Medulla oblongata (tissue), 1 donor: ENCODE measurements around the gene ILRUN.
"Not testable (repeated sequence)": the region's sequence is repeated elsewhere in the genome, so short reads cannot be mapped to it uniquely, and the experiment has no call there.

Experiments used
- DNase-seq: peaks from one replicate; pipeline ENCODE4 v3.0.0-alpha.2; 2015; ENCODE audit errors: extremely low spot score

ILRUN gene

DNA sequence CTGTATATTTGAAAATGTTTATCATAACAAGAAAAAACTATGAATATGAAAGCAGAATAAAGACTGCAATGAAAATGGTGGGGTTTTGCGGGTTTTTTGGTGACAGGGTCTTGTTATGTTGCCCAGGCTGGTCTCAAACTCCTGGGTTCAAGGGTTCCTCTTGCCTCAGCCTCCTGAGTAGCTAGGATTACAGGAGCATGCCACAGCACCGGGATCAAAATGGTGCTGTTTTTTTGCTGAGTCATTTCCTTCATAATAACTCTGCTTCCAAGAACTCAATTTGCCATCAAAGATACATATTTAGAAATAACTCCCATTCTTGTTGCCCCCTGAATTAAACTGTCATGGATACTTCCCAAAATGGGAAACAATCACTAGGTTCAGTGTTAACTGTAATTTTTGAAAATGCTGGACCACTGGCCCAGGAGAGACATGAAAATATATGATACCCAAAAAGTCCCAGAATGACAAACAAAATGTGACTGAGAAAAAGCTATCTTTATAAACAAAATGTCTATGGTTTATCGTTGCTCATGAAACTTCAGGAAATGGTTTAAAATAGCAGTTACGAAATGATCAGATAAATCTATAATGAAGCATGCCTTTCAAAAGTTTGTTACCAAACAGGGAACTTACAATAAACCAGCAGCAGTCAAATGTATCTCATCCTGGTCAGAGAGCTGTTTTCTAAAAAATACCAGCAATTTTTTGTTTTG is 32.2 kb downstream of the ILRUN start:
- DNase-seq: no peak

DNA sequence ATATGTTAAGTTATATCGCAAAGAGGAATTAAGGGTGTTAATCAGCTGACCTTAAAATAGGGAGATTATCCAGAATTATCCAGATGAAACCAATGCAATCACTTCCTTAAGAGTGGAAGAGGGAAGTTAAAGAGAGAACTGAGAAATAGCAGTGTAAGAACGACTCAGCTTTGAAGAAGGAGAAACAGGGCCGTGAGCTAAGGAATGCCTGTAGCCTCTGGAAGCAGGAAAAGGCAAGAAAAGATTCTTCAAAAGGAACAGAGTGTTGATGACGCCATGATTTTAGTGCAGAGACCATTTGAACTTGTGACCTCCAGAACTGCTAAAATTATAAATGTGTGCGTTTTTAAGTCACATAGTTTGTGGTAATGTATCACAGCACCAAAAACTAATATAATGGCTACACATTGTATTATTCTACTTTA is 32.7 kb downstream of the ILRUN start:
- DNase-seq: peak; percentile 46

DNA sequence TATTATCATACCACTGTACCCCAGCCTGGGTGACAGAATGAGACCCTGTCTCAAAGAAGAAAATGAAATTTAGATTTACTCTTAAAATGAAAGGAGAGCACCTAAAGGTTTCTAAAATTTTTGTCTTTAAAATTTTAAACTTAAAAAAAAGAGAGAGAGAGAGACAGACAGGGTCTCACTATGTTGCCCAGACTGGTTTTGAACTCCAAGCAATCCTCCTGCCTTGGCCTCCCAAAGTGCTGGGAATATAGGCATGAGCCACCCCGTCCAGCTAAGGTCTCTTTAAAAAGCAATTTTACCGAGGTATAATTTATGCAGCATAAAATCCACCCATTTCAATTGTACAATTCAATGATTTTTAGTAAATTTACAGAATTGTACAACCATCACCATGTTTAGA is 33.2 kb downstream of the ILRUN start:
- DNase-seq: no peak

DNA sequence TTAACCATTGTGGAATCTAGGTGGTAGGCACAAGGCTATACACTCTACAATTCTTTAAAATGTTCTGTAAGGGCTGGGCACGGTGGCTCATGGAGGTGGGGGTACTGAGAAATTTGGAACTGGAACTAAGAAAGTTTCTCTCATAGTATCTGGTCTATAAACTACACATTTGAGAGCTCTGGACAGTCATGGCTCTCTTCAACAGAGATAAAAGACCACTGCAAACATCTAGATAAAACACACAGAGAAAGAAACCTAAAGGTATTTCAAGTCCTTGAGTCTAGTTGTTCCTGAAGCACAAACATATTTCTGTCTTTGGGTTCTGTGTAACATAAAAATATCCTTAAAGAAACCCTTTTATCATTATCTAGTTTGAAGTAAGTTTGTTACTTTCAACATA is 35.2 kb downstream of the ILRUN start:
- DNase-seq: no peak

DNA sequence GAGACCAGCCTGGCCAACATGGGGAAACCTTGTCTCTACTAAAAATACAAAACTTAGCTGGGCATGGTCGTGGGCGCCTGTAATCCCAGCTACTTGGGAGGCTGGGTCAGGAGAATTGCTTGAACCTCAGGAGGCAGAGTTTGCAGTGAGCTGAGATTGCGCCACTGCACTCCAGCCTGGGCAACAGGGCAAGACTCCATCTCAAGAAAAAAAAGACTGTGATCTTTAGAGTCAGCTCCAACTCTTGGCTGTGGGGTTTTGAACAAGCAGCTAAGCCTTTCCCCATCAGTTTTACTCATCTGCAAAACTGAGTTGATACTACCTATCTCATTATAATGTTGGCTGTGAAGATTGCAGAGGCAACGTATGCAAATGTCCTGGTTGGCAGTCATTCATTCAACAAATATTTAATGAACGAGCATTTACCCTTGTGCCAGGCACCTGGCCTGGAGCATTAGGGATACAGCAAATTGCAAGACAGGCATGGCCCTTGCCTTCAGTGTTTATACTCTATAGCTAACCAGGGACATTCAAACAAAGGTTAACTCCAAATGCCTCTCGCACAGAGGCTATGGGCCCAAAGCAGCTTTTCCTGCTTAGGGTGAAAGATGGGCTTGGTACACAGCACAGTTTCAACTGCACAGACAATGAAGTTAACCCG is 37.8 kb downstream of the ILRUN start:
- DNase-seq: no peak

DNA sequence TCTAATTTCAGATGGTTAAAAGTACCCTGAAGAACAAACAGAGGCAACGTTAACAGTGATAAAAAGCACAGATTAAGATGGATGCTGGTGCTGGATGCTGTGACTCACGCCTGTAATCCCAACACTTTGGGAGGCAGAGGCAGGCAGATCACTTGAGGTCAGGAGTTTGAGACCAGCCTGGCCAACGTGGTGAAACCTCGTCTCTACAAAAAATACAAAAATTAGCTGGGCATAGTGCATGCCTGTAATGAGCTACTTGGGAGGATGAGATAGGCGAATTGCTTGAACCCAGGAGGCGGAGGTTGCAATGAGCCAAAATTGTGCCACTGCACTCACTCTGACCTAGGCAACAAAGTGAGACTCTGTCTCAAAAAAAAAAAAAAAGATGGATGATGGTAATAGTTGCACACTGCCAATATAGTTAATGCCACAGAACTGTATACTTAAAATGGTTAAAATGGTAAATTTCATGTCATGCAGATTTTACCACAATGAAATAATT is 38.5 kb downstream of the ILRUN start:
- not testable (repeated sequence) for DNase-seq

DNA sequence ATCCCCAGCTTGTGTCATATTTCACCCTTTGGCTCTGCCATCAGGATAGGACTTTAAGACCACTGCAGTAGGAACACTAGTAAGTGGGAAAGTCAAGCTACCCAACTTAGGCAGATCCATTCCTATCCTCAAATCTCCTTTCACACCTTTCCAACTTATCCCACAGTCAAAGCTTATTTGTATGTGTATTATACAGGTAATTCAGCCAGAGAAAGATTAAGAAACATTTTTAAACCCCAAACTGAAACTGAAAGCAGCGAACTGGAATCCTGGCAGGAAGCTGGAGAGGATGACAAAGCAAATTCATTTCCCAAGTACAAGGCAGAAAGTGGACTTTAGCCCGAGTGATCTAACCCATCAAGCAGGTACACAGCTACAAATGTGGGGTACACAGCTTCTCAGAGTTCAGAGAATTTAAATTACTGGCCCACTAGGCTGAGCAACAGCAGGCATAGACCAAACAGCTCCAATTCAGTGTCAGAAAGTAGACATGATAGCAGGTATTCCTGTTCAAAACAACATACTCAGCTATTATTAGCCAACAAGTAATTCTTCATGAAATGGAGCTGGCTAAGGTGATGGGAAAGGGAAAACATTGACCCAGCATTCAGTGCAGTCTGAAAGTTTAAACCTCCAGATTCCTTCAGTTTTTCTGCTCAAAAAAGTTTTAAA is 39.1 kb downstream of the ILRUN start:
- DNase-seq: peak; percentile 86

DNA sequence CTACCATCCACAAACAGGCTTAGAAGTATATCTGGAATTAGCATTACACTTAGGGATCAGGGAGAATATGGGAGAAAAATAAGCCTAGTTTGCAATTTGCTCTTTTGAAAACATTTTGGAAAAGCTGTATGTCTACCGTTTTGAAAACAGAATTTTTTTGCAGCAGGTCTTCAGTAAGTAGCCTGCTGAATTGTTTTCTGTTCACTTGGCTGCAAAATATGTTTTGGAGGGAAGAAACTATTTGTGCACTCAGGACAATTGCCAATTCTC is 39.6 kb downstream of the ILRUN start:
- DNase-seq: no peak

DNA sequence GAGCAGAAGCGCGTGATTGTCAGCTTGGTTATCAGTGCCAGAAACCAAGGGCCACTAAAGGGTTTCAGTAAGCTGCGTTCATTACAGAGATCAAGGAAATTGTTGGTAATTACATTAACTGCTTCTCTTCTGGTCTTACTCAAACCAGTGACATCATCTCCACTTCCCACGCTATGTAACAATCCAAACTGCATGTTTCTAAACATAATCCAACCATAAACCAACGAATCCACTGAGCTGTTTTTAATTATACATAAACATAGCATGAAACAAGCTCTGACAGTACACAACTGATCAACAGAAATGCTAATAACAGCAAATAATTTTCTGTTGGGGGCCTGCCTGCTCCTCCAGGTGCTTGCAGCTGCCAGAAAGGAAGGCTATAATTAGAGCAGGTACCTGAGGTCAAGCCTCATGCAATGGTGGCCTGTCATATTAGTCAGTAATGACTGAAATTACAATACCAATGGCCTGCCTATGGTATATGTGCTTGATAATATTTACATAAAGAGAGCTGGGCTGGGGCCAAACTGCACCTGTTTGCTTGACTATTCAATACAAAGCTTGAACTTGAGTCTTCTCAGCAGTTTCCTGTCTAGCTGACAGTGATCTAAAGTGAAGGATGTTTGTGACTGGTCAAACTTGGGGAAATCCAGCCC is 40.1 kb downstream of the ILRUN start:
- DNase-seq: peak; percentile 65

DNA sequence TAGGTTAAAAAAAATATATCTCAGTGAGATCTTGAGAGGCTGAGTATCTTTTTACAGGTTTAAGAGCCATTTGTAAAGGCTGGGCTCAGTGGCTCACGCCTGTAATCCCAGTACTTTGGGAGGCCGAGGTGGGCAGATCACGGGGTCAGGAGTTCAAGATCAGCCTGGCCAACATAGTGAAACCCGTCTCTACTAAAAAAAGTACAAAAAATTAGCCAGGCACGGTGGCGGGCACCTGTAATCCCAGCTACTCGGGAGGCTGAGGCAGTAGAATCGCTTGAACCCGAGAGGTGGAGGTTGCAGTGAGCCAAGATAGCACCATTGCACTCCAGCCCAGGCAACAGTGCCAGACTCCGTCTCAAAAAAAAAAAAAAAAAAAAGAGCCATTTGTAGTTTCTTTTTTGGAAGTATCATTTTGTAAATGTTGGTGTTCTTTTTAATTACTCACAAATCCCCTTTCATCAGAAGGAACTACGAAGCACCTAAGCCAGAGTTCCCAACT is 40.6 kb downstream of the ILRUN start:
- not testable (repeated sequence) for DNase-seq

DNA sequence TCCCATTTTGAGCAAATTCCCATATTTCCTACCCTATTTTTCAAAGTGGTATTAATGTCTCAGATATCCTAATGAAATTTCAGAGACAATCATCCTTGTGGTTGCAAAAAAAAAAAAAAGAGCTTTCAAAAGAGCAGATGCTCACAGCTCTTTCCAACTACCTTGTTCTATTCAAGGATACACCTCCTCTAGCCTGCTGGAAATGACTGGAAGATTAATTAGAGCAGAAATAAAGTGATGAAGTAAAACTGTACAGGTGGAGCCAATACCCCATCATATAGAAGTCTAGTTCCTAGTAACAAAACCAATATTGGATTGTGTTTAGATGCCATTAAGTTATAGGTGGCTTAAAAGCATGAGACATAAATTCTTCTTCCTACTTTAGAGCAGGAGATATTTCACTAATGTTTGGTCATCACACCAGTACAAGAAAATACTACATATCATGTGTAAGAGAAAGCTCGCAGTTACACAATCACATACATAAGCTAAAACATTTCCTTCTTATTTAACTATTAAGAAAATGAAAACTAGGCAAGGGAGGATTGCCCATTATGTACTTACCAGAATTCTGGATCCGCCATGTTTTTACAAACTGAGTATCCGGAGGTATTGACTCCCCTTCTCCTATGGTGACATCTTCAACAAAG is 42.4 kb downstream of the ILRUN start:
- no peak for DNase-seq

DNA sequence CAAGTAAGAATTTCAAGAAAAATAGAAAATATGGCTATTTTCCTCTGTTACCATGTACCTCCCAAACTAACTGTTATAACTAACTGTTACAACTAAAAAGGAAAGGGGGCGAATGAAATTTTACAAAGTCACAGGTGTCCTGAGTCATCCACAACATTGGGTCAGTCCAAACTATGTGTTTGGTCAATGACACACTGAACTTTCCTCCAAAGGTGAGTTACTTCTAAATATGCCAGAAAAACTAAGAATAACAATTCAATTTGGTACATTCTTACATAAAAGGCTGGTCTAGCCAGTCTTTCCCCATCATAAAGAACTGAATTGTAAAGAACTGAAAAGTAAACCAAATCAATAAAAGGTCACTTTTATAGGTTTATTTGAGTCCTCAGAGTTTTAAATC is 44.3 kb downstream of the ILRUN start:
- DNase-seq: no peak

DNA sequence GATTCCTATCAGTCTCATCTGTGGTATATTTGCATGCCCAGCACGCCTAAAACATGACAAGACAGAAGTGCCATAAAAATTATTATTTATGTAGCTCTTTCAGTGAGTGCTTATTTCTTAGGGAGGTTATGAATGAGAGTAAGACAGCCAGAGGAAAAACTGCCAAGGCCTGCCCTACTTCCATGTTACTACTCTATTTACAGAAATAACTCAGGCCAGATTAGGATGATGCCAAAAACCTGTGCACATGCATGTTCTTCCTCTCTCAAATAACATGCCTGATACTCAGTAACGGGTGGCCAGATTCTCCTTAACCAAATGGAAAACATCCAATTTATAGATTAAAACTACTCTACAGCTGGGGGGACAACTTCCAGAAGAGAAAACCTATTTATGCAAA is 45.7 kb downstream of the ILRUN start:
- no peak for DNase-seq

DNA sequence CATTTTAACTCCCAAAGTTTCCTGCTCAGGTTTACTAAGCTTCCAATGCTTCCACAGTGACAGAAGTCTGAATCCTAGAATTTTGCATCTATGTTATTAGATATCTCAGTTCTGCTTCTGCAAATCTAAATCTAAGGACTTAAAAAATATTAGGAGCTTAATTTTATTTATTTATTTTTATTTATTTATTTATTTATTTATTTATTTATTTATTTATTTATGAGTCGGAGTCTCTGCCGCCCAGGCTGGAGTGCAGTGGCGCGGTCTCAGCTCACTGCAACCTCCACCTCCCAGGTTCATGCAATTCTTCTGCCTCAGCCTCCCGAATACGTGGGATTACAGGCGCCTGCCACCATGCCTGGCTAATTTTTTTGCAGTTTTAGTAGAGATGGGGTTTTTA is 46.3 kb downstream of the ILRUN start:
- DNase-seq: not testable (repeated sequence)

DNA sequence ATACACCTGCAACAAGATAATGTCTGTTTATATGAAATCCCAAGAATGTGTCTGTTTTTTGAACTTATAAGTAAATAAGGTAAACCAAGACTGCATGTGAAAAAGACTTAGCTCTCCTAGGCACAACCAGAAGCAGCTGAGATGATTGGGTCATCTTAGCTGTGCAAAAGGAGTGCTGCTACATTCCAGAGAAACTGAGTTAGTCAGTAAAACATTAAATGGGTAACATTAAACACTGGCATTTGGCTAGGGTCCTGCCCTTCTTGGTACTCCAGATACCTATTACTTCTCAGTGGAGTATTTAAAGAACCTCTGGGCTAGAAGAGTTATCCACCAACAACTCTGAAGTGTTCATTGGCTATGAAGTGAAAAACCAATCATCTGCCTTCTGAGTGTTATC is 47.8 kb downstream of the ILRUN start:
- DNase-seq: no peak
